A673 (cell line): ENCODE results near the gene GSTO2. TPM values are rescaled to one million over a fixed set of nuclear protein-coding genes. Genes with fewer than 3 reads are reported as not detected.

Experiments used
- BruUV-seq: library from RNA; stranded (reverse); fragments of 400-500 nt; replicated peaks from 2 replicates; lab custom pipeline; 2021; lab: Mats Ljungman, UMichigan
- CTCF ChIA-PET: fragments of 300-600 bp; sonication (Branson Sonifier 250); formaldehyde crosslinking; loops from one replicate; lab custom pipeline; 2022; ENCODE audit warnings: antibody characterized with exemption; lab: Charles Lee
- POLR2A ChIA-PET: fragments of 300-600 bp; sonication (Branson Sonifier 250); formaldehyde crosslinking; loops from one replicate; lab custom pipeline; 2022; ENCODE audit warnings: antibody characterized with exemption; ENCODE audit not compliant: low non-redundant PET; lab: Charles Lee
- DNase-seq: peaks from one replicate; pipeline ENCODE4 v3.0.0-alpha.2; 2015; ENCODE audit warnings: low spot score
- H3K27ac ChIP-seq: fragments of 200-600 bp; sonication (generic); 2 replicates; pipeline ENCODE4 v1.5.1; 2016; ENCODE audit warnings: mixed run types, low read depth, mild to moderate bottlenecking, mixed read lengths, antibody characterized with exemption, low read length; ENCODE audit not compliant: poor library complexity, severe bottlenecking
- H3K27me3 ChIP-seq: fragments of 200-600 bp; sonication (generic); replicated peaks from 2 replicates; pipeline ENCODE4 v1.6.1; 2017; ENCODE audit warnings: mixed run types, low read depth, mild to moderate bottlenecking, mixed read lengths, antibody characterized with exemption, low read length; ENCODE audit not compliant: insufficient read depth, poor library complexity
- H3K36me3 ChIP-seq: fragments of 200-600 bp; sonication (generic); 2 replicates; pipeline ENCODE4 v1.6.1; 2016; ENCODE audit warnings: mixed run types, mild to moderate bottlenecking, mixed read lengths, antibody characterized with exemption, low read length; ENCODE audit not compliant: insufficient read depth, poor library complexity, severe bottlenecking
- H3K4me1 ChIP-seq: fragments of 200-600 bp; sonication (generic); 2 replicates; pipeline ENCODE4 v1.6.1; 2017; ENCODE audit warnings: mixed run types, mild to moderate bottlenecking, mixed read lengths, antibody characterized with exemption, low read length; ENCODE audit not compliant: insufficient read depth, poor library complexity, severe bottlenecking
- H3K4me3 ChIP-seq: fragments of 200-600 bp; sonication (generic); 2 replicates; pipeline ENCODE4 v1.5.1; 2016; ENCODE audit warnings: low read depth, mixed run types, mild to moderate bottlenecking, mixed read lengths, low read length; ENCODE audit not compliant: poor library complexity, severe bottlenecking
- H3K9me3 ChIP-seq: fragments of 200-600 bp; sonication (generic); 2 replicates; pipeline ENCODE4 v1.6.1; 2016; ENCODE audit warnings: mixed run types, low read depth, mild to moderate bottlenecking, mixed read lengths, antibody characterized with exemption, low read length; ENCODE audit not compliant: poor library complexity, severe bottlenecking
- CTCF ChIP-seq: fragments of 300-800, 200-600 bp; sonication (generic); conservative IDR thresholded peaks from 2 replicates; pipeline ENCODE4 v1.5.1; 2017; ENCODE audit warnings: low read depth, mild to moderate bottlenecking, antibody characterized with exemption, low read length, moderate library complexity, mixed read lengths
- EZH2 ChIP-seq: fragments of 200-600 bp; sonication (generic); IDR thresholded peaks from 2 replicates; pipeline ENCODE4 v1.6.1; 2017; ENCODE audit warnings: borderline replicate concordance, low read depth, mild to moderate bottlenecking, mixed read lengths, antibody characterized with exemption, low read length; ENCODE audit not compliant: poor library complexity, severe bottlenecking
- intact Hi-C: fragments of 100-400 bp; cut with micrococcal nuclease; formaldehyde crosslinking; loops from one replicate; pipeline ENCODE4 v1.10.0; 2022; ENCODE audit not compliant: unreplicated experiment
- total RNA-seq: library from RNA; stranded (reverse); gene quantifications from 2 replicates; pipeline ENCODE4 v1.2.3, GENCODE V29; 2021

The GSTO2 gene
- total RNA-seq, 1 experiment from 2014 or later, result 0.26 TPM

GRCh38 chr10:104324221-104324686 is 55.3 kb downstream of the GSTO2 start:
- peaks cover 64% of the 10 kb centered on the region for H3K4me1 ChIP-seq
- no peak overlapping the region for H3K27ac ChIP-seq
- CTCF ChIA-PET, result no interaction called here
- POLR2A ChIA-PET, result no interaction called here
- no TSS peak for BruUV-seq
- no peak for TF ChIP-seq EZH2
- TF ChIP-seq CTCF, result no peak
- no peaks in the 10 kb centered on the region for H3K9me3 ChIP-seq
- no peaks in the 10 kb centered on the region for H3K27me3 ChIP-seq
- no peaks in the 10 kb centered on the region for H3K36me3 ChIP-seq
- DNase-seq, result no peak
- H3K4me3 ChIP-seq, result no peak overlapping the region
- intact Hi-C loops, result no loop called here

- intact Hi-C loops, result no loop called here
- CTCF ChIA-PET, result no interaction called here
- no TSS peak for BruUV-seq
Observed at GRCh38 chr10:104324931-104325330, 55.9 kb downstream of the GSTO2 start.

GRCh38 chr10:104325436-104326435 is 56.8 kb downstream of the GSTO2 start:
- TF ChIP-seq CTCF (no peak), EZH2 (no peak)
- DNase-seq, result no peak
- no TSS peak for BruUV-seq
- intact Hi-C loops, result no loop called here
- H3K36me3 ChIP-seq, result no peaks in the 10 kb centered on the region
- no peaks in the 10 kb centered on the region for H3K27me3 ChIP-seq
- H3K4me1 ChIP-seq, result peaks cover 79% of the 10 kb centered on the region
- H3K4me3 ChIP-seq, result no peak overlapping the region
- CTCF ChIA-PET, result no interaction called here
- peak overlapping the region; percentile 48 for H3K27ac ChIP-seq
- no peaks in the 10 kb centered on the region for H3K9me3 ChIP-seq
- POLR2A ChIA-PET, result interaction anchor here (0.5 kb wide), 1 partner anchor 31 kb away, joined by 3 read pairs; no protein-coding TSS in a partner anchor

More at GRCh38 chr10:104324931-104325330, 55.9 kb downstream of the GSTO2 start:
- no peak for DNase-seq
- Histone ChIP-seq H3K27ac (peak overlapping the region; percentile 48), H3K4me3 (no peak overlapping the region), H3K36me3 (no peaks in the 10 kb centered on the region), H3K4me1 (peaks cover 70% of the 10 kb centered on the region), H3K9me3 (no peaks in the 10 kb centered on the region), H3K27me3 (no peaks in the 10 kb centered on the region)
- TF ChIP-seq EZH2 (no peak), CTCF (no peak)
- POLR2A ChIA-PET, result interaction anchor here (0.5 kb wide), 1 partner anchor 31 kb away, joined by 3 read pairs; no protein-coding TSS in a partner anchor
